HepG2 (cell line): ENCODE measurements around the gene HTRA2. TPM values are rescaled to one million over a fixed set of nuclear protein-coding genes. Genes with fewer than 3 reads are reported as not detected.

Source experiments
- ATF2 ChIP-seq: sonication (generic); formaldehyde crosslinking; IDR thresholded peaks from 2 replicates; pipeline ENCODE4 v1.4.0; 2020; ENCODE audit warnings: missing genetic modification reagents
- ATRX ChIP-seq: sonication (generic); formaldehyde crosslinking; IDR thresholded peaks from 2 replicates; pipeline ENCODE4 v1.4.0; 2020; ENCODE audit warnings: missing genetic modification reagents, borderline replicate concordance
- CCDC6 ChIP-seq: sonication (generic); formaldehyde crosslinking; IDR thresholded peaks from 2 replicates; pipeline ENCODE4 v1.8.1; 2022; ENCODE audit warnings: mild to moderate bottlenecking, missing genetic modification reagents, moderate library complexity
- CREB1 ChIP-seq, 2 experiments: fragments of 450-650 bp in 1 of 2; IDR thresholded peaks; 2 replicates each; pipeline ENCODE4 v1.6.1; 2016 to 2017; ENCODE audit warnings: control low read depth in 1 of 2, mild to moderate bottlenecking in 1 of 2, missing compliant biosample characterization in 1 of 2, missing genetic modification characterization in 1 of 2
- ELF3 ChIP-seq: IDR thresholded peaks from 2 replicates; pipeline ENCODE4 v1.6.1; 2016; ENCODE audit warnings: missing genetic modification reagents, missing compliant biosample characterization
- FOXC1 ChIP-seq: sonication (generic); formaldehyde crosslinking; IDR thresholded peaks from 2 replicates; pipeline ENCODE4 v1.8.0; 2022; ENCODE audit warnings: mild to moderate bottlenecking, missing genetic modification reagents, borderline replicate concordance
- FOXP4 ChIP-seq: sonication (generic); formaldehyde crosslinking; IDR thresholded peaks from 2 replicates; pipeline ENCODE4 v1.4.0; 2020; ENCODE audit warnings: missing genetic modification reagents
- MAZ ChIP-seq, 2 experiments: sonication (generic) in 1 of 2; formaldehyde crosslinking in 1 of 2; IDR thresholded peaks; 2 replicates each; pipeline versions ENCODE4 v1.5.0 to v1.6.1; 2012 to 2020; ENCODE audit warnings: low read depth in 2 of 2, mild to moderate bottlenecking in 2 of 2, borderline replicate concordance in 1 of 2, improper control_type of control experiment in 1 of 2, low read length in 1 of 2, missing genetic modification reagents in 1 of 2, moderate library complexity in 1 of 2
- MYC ChIP-seq: sonication (generic); formaldehyde crosslinking; IDR thresholded peaks from 2 replicates; pipeline ENCODE4 v1.9.0; 2021; ENCODE audit warnings: missing genetic modification reagents, borderline replicate concordance
- NCOA1 ChIP-seq: sonication (generic); formaldehyde crosslinking; IDR thresholded peaks from 2 replicates; pipeline ENCODE4 v1.9.0; 2021; ENCODE audit warnings: missing genetic modification reagents
- RFXAP ChIP-seq: sonication (generic); formaldehyde crosslinking; IDR thresholded peaks from 2 replicates; pipeline ENCODE4 v1.4.0; 2020; ENCODE audit warnings: missing genetic modification reagents, borderline replicate concordance
- SNAI1 ChIP-seq: sonication (generic); formaldehyde crosslinking; IDR thresholded peaks from 2 replicates; pipeline ENCODE4 v1.5.0; 2020; ENCODE audit warnings: mild to moderate bottlenecking, missing genetic modification reagents, borderline replicate concordance
- ZFP37 ChIP-seq: sonication (generic); formaldehyde crosslinking; IDR thresholded peaks from 2 replicates; pipeline ENCODE4 v1.4.0; 2020; ENCODE audit warnings: missing genetic modification reagents, borderline replicate concordance
- ZFYVE20 ChIP-seq: sonication (generic); formaldehyde crosslinking; IDR thresholded peaks from 2 replicates; pipeline ENCODE4 v1.8.0; 2023; ENCODE audit warnings: low read depth, mild to moderate bottlenecking, moderate library complexity, missing genetic modification reagents, borderline replicate concordance
- ZNF281 ChIP-seq: sonication (generic); formaldehyde crosslinking; IDR thresholded peaks from 2 replicates; pipeline ENCODE4 v1.4.0; 2020; ENCODE audit warnings: missing genetic modification reagents, borderline replicate concordance
- ZNF3 ChIP-seq: IDR thresholded peaks from 2 replicates; pipeline ENCODE4 v1.7.0; 2017; ENCODE audit warnings: inconsistent platforms
- ZNF451 ChIP-seq: sonication (generic); formaldehyde crosslinking; IDR thresholded peaks from 2 replicates; pipeline ENCODE4 v1.5.0; 2020; ENCODE audit warnings: mild to moderate bottlenecking, missing genetic modification reagents
- ZNF496 ChIP-seq: sonication (generic); formaldehyde crosslinking; IDR thresholded peaks from 2 replicates; pipeline ENCODE4 v1.8.1; 2023; ENCODE audit warnings: mild to moderate bottlenecking, moderate library complexity, missing genetic modification reagents; ENCODE audit not compliant: insufficient replicate concordance
- ZNF605 ChIP-seq: sonication (generic); formaldehyde crosslinking; IDR thresholded peaks from 2 replicates; pipeline ENCODE4 v1.8.0; 2022; ENCODE audit warnings: mild to moderate bottlenecking, missing genetic modification reagents
- ZNF674 ChIP-seq: sonication (generic); formaldehyde crosslinking; IDR thresholded peaks from 2 replicates; pipeline ENCODE4 v1.5.0; 2020; ENCODE audit warnings: low read depth, mild to moderate bottlenecking, missing genetic modification reagents
- polyA plus RNA-seq, 8 experiments: library from polyadenylated mRNA; depleted of rRNA in 3 of 8; stranded (reverse) in 7 of 8; unstranded in 1 of 8; fragments of >200 nt; fragmentation: Illumina TruSeq in 4 of 8; extraction: Trizol in 4 of 8; gene quantifications; 2 replicates each; pipeline versions ENCODE4 v1.2.1 to v1.2.3, GENCODE V29; 2011 to 2016; ENCODE audit warnings: low read depth in 4 of 8, missing spikeins in 1 of 8, mixed read lengths in 1 of 8; ENCODE audit not compliant: insufficient read depth in 1 of 8
- total RNA-seq, 5 experiments: library from RNA; depleted of rRNA; stranded (reverse); fragments of >200 nt; fragmentation: Illumina TruSeq; extraction: Trizol; gene quantifications; 2 replicates each; pipeline ENCODE4 v1.2.3, GENCODE V29; 2016; ENCODE audit warnings: low read depth in 1 of 5

The HTRA2 gene
- total and polyA plus RNA-seq, 2 of the 13 experiments (the other 11 are each of a cell fraction or from before 2014, with no cell fraction given), result 47.7 to 50.3 TPM

GRCh38 chr2:74488643-74489481 is 40.9 kb upstream of the HTRA2 start (continued):
- no peak for TF ChIP-seq ATRX (CRISPR knock-in tag)
- TF ChIP-seq FOXP4, result peak; percentile 79
- 0 out of 2 replicates have a peak, but pooled peaks have one; percentile 78 for TF ChIP-seq ATF2 (CRISPR knock-in tag)
- no peak for TF ChIP-seq CREB1 (IDR thresholded peaks at IDR 0.05)
- TF ChIP-seq CREB1 (CRISPR knock-in tag; IDR thresholded peaks at IDR 0.05), result peak; percentile 82
- no peak for TF ChIP-seq NCOA1
- no peak for TF ChIP-seq ZNF3 (CRISPR knock-in tag)
- no peak for TF ChIP-seq ZFP37 (CRISPR knock-in tag)
- 0 out of 2 replicates have a peak, but pooled peaks have one; percentile 49 for TF ChIP-seq ELF3 (CRISPR knock-in tag)
- TF ChIP-seq ZNF605, result peak; percentile 35; the same call in 1 of the 2 replicates
- TF ChIP-seq FOXC1 (CRISPR knock-in tag), result no peak
- no peak for TF ChIP-seq SNAI1 (CRISPR knock-in tag)
- peak; percentile 35; the same call in 1 of the 2 replicates for TF ChIP-seq RFXAP (CRISPR knock-in tag)
- no peak for TF ChIP-seq MAZ (IDR thresholded peaks at IDR 0.05; ENCODE audit: borderline replicate concordance, low read depth, low read length)
- peak; percentile 65 for TF ChIP-seq MAZ (CRISPR knock-in tag; IDR thresholded peaks at IDR 0.05; ENCODE audit: low read depth)
- TF ChIP-seq ZFYVE20 (CRISPR knock-in tag), result no peak
- TF ChIP-seq ZNF496 (CRISPR knock-in tag), result no peak
- TF ChIP-seq ZNF451 (CRISPR knock-in tag), result no peak
- TF ChIP-seq ZNF674 (CRISPR knock-in tag), result no peak
- no peak for TF ChIP-seq MYC (CRISPR knock-in tag)
- peak; percentile 51 for TF ChIP-seq CCDC6
- peak; percentile 70; the same call in 1 of the 2 replicates for TF ChIP-seq ZNF281 (CRISPR knock-in tag)
